WERI-Rb-1 (cell line): ENCODE measurements around the gene CARD19.
"Not testable (repeated sequence)": the region's sequence is repeated elsewhere in the genome, so short reads cannot be mapped to it uniquely, and the experiment has no call there.

Experiments
- DNase-seq: peaks from one replicate; pipeline ENCODE4 v3.0.0-alpha.2; 2020
- H3K27ac ChIP-seq: fragments of 250-450 bp; sonication (Bioruptor Pico); 2 replicates; pipeline ENCODE4 v1.5.1; 2020; ENCODE audit warnings: mild to moderate bottlenecking, moderate library complexity
- H3K27me3 ChIP-seq: fragments of 250-450 bp; sonication (Bioruptor Pico); 2 replicates; pipeline ENCODE4 v1.5.1; 2021; ENCODE audit warnings: mild to moderate bottlenecking, low read depth, moderate library complexity; ENCODE audit not compliant: insufficient read depth, severe bottlenecking
- H3K36me3 ChIP-seq: fragments of 250-450 bp; sonication (Bioruptor Pico); 2 replicates; pipeline ENCODE4 v1.5.1; 2020; ENCODE audit warnings: mild to moderate bottlenecking, moderate library complexity
- H3K4me3 ChIP-seq: 2 replicates; pipeline ENCODE4 v1.5.1; 2011; ENCODE audit warnings: low read depth, mild to moderate bottlenecking, control low read depth, low read length
- H3K9me3 ChIP-seq: fragments of 250-450 bp; sonication (Bioruptor Pico); 2 replicates; pipeline ENCODE4 v1.5.1; 2021; ENCODE audit warnings: mild to moderate bottlenecking, moderate library complexity; ENCODE audit not compliant: severe bottlenecking
- TF ChIP-seq, protein P1 (sequence below): IDR thresholded peaks from 2 replicates; pipeline ENCODE4 v1.5.1; 2011; ENCODE audit warnings: low read depth, mild to moderate bottlenecking, control low read depth, inconsistent platforms, low read length

The CARD19 gene

DNA sequence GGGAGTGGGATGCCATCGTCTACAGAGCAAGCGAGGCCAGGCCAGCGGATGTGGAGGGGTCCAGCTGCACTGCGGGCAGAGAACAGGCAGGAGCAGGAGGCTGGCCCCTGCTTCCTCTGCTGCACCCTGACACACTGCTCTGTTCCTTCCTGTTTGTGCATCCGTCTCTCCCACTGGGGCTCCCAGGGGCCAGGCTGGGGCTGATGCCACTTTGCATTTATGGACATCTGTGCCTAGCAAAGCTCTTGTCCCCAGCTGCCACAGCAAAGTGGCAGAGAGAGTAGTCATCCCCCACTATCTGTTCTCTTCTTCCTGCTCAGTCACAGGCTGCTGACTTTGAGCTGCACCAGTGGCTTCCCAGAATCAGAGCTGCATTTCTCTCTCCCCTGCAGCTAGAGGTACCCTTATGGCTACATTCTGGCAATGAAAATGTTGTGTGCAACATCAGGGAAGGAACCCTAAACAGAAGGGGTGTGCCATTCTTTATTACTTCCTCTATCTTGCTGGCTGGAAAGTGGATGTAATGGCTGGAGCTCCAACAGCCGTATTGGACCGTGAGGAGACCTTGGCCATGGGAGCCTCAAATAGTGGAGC lies 42.3 kb downstream of the CARD19 start:
- Histone ChIP-seq H3K9me3 (peaks cover 3% of the 10 kb centered on the region), H3K27me3 (no peaks in the 10 kb centered on the region), H3K36me3 (no peaks in the 10 kb centered on the region), H3K4me3 (no peak overlapping the region), H3K27ac (no peak overlapping the region)
- no peak for DNase-seq
- TF ChIP-seq, protein P1, sequence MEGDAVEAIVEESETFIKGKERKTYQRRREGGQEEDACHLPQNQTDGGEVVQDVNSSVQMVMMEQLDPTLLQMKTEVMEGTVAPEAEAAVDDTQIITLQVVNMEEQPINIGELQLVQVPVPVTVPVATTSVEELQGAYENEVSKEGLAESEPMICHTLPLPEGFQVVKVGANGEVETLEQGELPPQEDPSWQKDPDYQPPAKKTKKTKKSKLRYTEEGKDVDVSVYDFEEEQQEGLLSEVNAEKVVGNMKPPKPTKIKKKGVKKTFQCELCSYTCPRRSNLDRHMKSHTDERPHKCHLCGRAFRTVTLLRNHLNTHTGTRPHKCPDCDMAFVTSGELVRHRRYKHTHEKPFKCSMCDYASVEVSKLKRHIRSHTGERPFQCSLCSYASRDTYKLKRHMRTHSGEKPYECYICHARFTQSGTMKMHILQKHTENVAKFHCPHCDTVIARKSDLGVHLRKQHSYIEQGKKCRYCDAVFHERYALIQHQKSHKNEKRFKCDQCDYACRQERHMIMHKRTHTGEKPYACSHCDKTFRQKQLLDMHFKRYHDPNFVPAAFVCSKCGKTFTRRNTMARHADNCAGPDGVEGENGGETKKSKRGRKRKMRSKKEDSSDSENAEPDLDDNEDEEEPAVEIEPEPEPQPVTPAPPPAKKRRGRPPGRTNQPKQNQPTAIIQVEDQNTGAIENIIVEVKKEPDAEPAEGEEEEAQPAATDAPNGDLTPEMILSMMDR, result no peak

DNA sequence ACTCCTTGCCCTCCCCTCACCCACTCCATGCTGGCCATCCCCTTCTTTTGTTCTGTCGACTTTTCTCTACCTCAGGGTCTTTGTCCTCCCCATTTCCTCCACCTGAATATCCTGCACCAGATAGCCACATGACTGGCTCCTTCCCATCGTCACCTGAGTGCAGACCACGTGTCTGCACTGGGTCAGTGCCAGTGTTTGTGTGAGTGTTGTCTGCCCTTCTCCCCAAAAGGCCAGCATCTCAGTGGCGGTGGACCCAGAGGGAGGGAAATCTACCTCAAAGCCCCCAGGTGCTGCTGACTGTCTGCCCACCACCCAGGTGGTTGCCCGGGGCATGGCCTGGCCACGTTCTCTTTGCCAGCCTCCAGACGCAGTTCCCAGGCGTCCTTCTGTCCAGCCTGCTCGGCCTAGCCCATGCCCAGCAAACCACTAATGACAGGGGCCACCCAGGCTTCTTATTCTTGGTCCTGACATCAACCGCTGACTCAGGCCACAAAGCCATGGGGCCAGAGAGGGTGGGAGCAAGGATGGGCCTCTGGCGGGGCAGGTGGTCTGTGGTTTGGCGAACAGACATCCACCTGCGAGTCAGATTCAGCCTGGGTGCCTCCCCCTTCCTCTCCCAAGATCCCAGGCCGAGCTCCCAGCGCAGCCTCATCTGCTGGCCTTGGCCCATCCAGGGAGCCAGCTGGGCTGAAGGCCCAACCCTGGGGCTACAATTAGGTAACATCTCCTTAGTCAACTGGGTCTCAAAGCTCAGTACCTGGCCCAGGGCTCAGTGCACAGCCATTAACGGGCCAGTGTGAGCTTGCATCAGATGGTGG lies 43.6 kb downstream of the CARD19 start:
- Histone ChIP-seq H3K9me3 (peaks cover 3% of the 10 kb centered on the region), H3K27me3 (no peaks in the 10 kb centered on the region), H3K27ac (no peak overlapping the region), H3K36me3 (no peaks in the 10 kb centered on the region), H3K4me3 (no peak overlapping the region)
- TF ChIP-seq, protein P1, result no peak
- no peak for DNase-seq

DNA sequence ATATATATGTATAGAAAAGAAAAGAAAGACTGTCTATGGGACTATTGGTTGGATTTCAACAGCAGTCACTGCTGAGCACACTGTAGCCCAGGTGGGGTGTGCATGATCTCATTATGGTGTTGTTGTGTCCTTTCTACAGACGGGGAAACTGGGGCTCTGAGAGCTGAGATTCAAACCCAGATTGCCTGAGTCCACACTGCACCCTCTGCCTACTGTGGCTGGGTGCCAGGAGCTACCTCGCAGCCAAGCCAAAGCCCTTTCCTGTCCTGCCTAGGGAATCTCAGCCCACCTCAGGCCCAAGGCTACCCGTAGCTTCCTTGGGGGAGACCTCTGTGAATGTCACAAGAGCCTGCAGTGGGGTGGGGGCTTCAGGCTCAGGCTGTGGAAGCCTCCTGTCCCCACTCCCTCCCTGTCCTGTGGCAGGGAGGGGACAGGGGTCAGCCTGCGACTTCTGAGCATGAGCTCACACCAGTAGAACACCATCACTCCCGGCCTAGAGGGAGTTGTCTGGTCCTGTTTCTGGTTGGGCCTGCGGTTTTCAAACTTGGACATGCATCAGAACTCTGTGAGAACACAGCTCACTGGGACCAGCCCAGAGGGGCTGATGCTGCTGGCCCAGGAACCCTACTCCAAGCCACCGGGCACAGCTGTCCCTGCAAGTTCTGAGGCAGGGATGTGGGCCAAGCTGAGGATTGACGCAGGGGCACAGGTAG lies 45.9 kb downstream of the CARD19 start:
- TF ChIP-seq, protein P1, result no peak
- Histone ChIP-seq H3K9me3 (peaks cover 3% of the 10 kb centered on the region), H3K27me3 (no peaks in the 10 kb centered on the region), H3K36me3 (no peaks in the 10 kb centered on the region), H3K4me3 (no peak overlapping the region), H3K27ac (no peak overlapping the region)
- no peak for DNase-seq

DNA sequence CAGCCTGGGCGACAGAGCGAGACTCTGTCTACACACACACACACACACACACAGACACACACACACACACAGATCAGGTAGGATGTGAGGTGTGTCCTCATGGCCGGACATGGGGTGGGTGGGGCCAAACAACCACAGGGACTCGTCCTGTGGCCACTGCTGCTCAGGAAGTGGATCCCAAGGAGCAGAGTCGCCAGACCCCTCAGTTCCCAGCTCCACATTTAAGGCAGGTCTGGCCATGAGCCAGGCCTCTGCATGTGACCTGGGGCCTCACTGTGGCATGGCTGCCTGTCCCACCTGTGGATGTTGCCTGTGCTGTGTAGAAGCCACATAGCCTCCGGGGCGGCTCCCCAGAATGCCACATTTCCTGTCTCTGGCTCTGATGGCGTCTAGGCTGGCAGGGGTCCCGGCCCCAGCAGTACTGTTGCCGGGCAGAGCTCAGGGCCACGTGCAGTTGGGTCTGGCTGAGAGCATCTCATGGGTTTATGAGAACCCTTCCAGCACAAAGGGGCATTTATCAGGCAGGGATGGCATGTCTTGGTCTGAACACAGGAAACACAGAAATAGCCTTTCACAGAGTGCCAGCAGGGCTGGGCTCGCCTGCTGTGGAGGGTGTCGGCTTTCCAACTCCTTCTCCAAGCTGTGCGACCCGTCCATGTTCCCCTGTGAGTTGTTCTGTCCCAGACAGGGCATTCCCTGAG lies 48.0 kb downstream of the CARD19 start:
- Histone ChIP-seq H3K27me3 (no peaks in the 10 kb centered on the region), H3K4me3 (no peak overlapping the region), H3K9me3 (no peaks in the 10 kb centered on the region), H3K27ac (no peak overlapping the region), H3K36me3 (no peaks in the 10 kb centered on the region)
- TF ChIP-seq, protein P1, result no peak
- no peak for DNase-seq

DNA sequence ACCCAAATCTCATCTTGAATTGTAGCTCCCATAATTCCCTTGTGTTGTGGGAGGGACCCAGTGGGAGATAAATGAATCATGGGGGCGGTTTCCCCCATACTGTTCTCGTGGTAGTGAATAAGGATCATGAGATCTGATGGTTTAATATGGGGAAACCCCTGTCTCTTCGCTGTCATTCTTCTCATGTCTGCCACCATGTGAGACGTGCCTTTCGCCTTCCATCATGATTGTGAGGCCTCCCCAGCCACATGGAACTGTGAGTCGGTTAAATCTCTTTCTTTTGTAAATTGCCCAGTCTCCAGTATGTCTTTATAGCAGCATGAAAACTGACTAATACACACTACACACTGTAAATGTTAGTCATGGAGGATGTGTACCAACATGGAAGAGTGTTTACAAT lies 50.7 kb downstream of the CARD19 start:
- not testable (repeated sequence) for H3K4me3 ChIP-seq, H3K36me3 ChIP-seq, DNase-seq, H3K27me3 ChIP-seq, H3K9me3 ChIP-seq, H3K27ac ChIP-seq

DNA sequence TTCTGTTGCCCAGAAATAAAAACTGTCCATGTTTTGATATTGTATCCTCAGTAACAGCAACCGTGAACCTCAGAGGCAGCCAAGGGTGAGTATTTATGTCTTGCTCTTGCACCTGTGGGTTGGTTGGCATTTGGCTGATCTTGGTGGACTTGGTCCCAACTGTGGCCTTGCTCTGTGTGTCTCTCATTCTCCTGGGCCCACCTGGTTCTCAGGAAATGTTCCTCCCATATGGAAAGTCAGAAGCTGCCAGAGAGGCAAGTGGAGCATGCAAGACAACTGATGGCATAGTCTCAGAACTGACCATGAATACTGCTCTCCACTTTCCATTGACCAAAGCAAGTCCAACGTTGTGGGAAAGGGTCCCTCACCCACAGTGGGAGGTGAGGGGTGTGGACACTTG lies 51.6 kb downstream of the CARD19 start:
- Histone ChIP-seq H3K27ac (no peak overlapping the region), H3K36me3 (no peaks in the 10 kb centered on the region), H3K9me3 (no peaks in the 10 kb centered on the region), H3K4me3 (no peak overlapping the region), H3K27me3 (no peaks in the 10 kb centered on the region)
- TF ChIP-seq, protein P1, result no peak
- no peak for DNase-seq
